ENCODE measurements around the gene TNNI2.
A peak's percentile ranks its signal among the peaks of the same experiment; 100 is the strongest.

The TNNI2 gene

DNA sequence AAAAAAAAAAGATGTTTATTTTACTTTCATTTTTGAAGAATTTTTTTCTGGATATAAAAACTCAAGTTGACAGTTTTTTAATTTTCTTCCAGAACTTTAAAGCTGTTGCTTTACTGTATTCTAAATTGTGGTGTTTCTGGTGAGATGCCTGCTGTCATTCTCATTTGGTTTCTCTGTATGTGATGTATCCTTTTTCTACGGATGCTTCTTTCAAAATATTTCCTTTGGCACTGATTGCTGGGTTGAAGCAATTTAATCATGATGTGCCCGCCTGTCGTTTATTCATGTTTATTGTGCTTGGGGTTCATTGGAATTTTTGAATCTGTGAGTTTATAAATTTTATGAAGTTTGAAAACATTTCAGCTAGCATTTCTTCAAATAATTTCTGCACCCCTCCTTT lies 45.7 kb upstream of the TNNI2 start:
- Histone ChIP-seq H3K9ac (ENCODE audit: low read depth, low read length) (no peak overlapping the region), H3K4me3 (ENCODE audit: low read depth in 1 of 2, low read length in 2 of 2) (no peak overlapping the region), H3K27ac (ENCODE audit: low read length) (no peak overlapping the region), H3K4me2 (ENCODE audit: insufficient read depth, low read length) (0 out of 2 replicates have a peak overlapping the region, but pooled peaks have one; percentile 14), H4K20me1 (ENCODE audit: insufficient read depth, low read length) (no peaks in the 10 kb centered on the region), H3K36me3 (ENCODE audit: insufficient read depth, low read length) (no peaks in the 10 kb centered on the region), H3K79me2 (ENCODE audit: insufficient read depth, low read length) (no peaks in the 10 kb centered on the region), H2AFZ (ENCODE audit: low read depth, low read length) (no peak overlapping the region), H3K9me3 (ENCODE audit: insufficient read depth, low read length, severe bottlenecking) (no peaks in the 10 kb centered on the region), H3K4me1 (ENCODE audit: insufficient read depth, low read length) (peaks cover 12% of the 10 kb centered on the region), H3K27me3 (ENCODE audit: insufficient read depth, low read length, poor library complexity) (no peaks in the 10 kb centered on the region)
- TF ChIP-seq, protein P1, sequence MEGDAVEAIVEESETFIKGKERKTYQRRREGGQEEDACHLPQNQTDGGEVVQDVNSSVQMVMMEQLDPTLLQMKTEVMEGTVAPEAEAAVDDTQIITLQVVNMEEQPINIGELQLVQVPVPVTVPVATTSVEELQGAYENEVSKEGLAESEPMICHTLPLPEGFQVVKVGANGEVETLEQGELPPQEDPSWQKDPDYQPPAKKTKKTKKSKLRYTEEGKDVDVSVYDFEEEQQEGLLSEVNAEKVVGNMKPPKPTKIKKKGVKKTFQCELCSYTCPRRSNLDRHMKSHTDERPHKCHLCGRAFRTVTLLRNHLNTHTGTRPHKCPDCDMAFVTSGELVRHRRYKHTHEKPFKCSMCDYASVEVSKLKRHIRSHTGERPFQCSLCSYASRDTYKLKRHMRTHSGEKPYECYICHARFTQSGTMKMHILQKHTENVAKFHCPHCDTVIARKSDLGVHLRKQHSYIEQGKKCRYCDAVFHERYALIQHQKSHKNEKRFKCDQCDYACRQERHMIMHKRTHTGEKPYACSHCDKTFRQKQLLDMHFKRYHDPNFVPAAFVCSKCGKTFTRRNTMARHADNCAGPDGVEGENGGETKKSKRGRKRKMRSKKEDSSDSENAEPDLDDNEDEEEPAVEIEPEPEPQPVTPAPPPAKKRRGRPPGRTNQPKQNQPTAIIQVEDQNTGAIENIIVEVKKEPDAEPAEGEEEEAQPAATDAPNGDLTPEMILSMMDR (IDR thresholded peaks at IDR 0.05; ENCODE audit: borderline replicate concordance, extremely low read depth, low read length, poor library complexity, severe bottlenecking) = no peak
- no peak for TF ChIP-seq EZH2 (IDR thresholded peaks at IDR 0.05; ENCODE audit: borderline replicate concordance, low read depth, low read length, severe bottlenecking)
- ATAC-seq (ENCODE audit: insufficient read depth, low read depth) (no peak), DNase-seq (no peak)

DNA sequence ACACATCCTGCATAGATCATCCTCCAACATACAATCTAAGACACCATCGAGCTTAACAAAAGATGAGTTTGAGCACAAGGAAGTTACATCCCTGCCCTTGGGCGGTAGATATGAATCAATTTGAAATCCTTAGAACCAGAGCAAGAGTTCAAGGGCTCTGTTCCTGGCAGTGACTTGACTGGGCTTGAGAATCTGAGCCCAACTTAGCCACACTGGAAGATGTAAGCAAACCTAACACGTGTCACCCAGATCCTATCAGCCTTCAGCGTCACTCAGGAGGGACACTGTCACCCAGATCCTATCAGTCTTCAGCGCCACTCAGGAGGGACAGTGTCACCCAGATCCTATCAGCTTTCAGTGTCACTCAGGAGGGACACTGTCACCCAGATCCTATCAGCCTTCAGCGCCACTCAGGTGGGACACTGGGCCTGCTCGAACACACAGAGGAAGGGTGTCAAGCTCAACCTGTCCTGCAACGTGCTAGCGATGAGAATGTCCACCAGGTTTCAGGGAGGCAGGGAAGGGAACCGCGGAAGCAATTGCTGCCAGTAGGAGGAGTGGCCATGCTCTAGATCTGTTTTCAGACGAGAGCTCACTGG lies 42.3 kb upstream of the TNNI2 start:
- H3K4me2 ChIP-seq (ENCODE audit: insufficient read depth, low read length) = no peak overlapping the region
- peak; percentile 42; the same call in 2 of the 3 replicates for ATAC-seq (ENCODE audit: insufficient read depth, low read depth)
- no peak overlapping the region for H2AFZ ChIP-seq (ENCODE audit: low read depth, low read length)

DNA sequence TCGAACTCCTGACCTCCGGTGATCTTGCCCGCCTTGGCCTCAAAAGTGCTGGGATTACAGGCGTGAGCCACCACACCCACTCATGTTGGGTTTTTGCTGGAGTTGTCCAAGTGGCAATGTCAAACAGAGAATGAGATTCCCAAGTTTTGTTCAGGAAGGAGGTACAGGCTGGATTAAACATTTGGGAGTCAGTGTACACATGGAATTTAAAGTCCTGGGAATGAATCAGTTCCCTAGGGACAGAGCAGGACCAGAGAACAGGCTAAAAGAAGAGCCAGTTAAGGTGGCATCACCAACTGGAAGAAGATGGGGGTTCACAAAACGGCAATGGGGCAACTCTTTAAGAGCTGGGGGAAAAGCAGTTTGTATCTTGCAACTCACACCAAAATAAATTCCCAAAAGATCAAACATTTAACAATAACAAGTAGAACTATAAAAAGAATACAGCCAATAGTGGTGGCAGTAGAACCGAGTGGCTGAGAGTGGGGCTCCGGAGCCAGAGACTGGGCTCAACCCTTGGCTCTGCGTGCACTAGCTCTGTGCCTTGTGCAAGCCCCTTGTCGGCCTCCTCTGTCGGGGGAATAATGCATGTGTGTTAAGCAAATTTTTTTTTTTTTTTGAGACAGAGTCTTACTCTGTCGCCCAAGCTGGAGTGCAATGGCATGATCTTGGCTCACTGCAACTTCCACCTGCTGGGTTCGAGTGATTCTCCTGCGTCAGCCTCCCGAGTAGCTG lies 41.2 kb upstream of the TNNI2 start:
- Histone ChIP-seq H3K9me3 (ENCODE audit: insufficient read depth, low read length, severe bottlenecking) (no peaks in the 10 kb centered on the region), H3K9ac (ENCODE audit: low read depth, low read length) (no peak overlapping the region), H3K4me1 (ENCODE audit: insufficient read depth, low read length) (peaks cover 9% of the 10 kb centered on the region), H3K36me3 (ENCODE audit: insufficient read depth, low read length) (no peaks in the 10 kb centered on the region), H3K27ac (ENCODE audit: low read length) (no peak overlapping the region), H3K79me2 (ENCODE audit: insufficient read depth, low read length) (no peaks in the 10 kb centered on the region), H3K4me3 (ENCODE audit: low read depth in 1 of 2, low read length in 2 of 2) (no peak overlapping the region), H3K27me3 (ENCODE audit: insufficient read depth, low read length, poor library complexity) (no peaks in the 10 kb centered on the region), H3K4me2 (ENCODE audit: insufficient read depth, low read length) (no peak overlapping the region), H4K20me1 (ENCODE audit: insufficient read depth, low read length) (no peaks in the 10 kb centered on the region), H2AFZ (ENCODE audit: low read depth, low read length) (no peak overlapping the region)
- DNase-seq (no peak), ATAC-seq (ENCODE audit: insufficient read depth, low read depth) (no peak)
- TF ChIP-seq EZH2 (IDR thresholded peaks at IDR 0.05; ENCODE audit: borderline replicate concordance, low read depth, low read length, severe bottlenecking) = no peak
- TF ChIP-seq, protein P1 (IDR thresholded peaks at IDR 0.05; ENCODE audit: borderline replicate concordance, extremely low read depth, low read length, poor library complexity, severe bottlenecking) = no peak

More for the DNA sequence above, 42.3 kb upstream of the TNNI2 start:
- no peaks in the 10 kb centered on the region for H3K9me3 ChIP-seq (ENCODE audit: insufficient read depth, low read length, severe bottlenecking)
- H3K4me1 ChIP-seq (ENCODE audit: insufficient read depth, low read length) = peaks cover 12% of the 10 kb centered on the region
- no peak overlapping the region for H3K9ac ChIP-seq (ENCODE audit: low read depth, low read length)
- DNase-seq = no peak
- H3K27me3 ChIP-seq (ENCODE audit: insufficient read depth, low read length, poor library complexity) = no peaks in the 10 kb centered on the region
- no peak overlapping the region for H3K4me3 ChIP-seq (ENCODE audit: low read depth in 1 of 2, low read length in 2 of 2)
- H4K20me1 ChIP-seq (ENCODE audit: insufficient read depth, low read length) = no peaks in the 10 kb centered on the region
- no peak overlapping the region for H3K27ac ChIP-seq (ENCODE audit: low read length)
- no peaks in the 10 kb centered on the region for H3K36me3 ChIP-seq (ENCODE audit: insufficient read depth, low read length)
- no peaks in the 10 kb centered on the region for H3K79me2 ChIP-seq (ENCODE audit: insufficient read depth, low read length)
- TF ChIP-seq, protein P1 (IDR thresholded peaks at IDR 0.05; ENCODE audit: borderline replicate concordance, extremely low read depth, low read length, poor library complexity, severe bottlenecking) = no peak
- no peak for TF ChIP-seq EZH2 (IDR thresholded peaks at IDR 0.05; ENCODE audit: borderline replicate concordance, low read depth, low read length, severe bottlenecking)

Measured in DND-41 (cell line).